Measurements from ENCODE around the gene GAPDHS. TPM values are rescaled to one million over a fixed set of nuclear protein-coding genes. Genes with fewer than 3 reads are reported as not detected.

GAPDHS gene
- total and polyA plus RNA-seq, 2 of the 13 experiments (the other 11 are each of a cell fraction or from before 2014, with no cell fraction given): not detected

- TF ChIP-seq AFF4 (CRISPR knock-in tag; IDR thresholded peaks at IDR 0.05) (0 out of 2 replicates have a peak, but pooled peaks have one; percentile 46), ZNF264 (CRISPR knock-in tag; IDR thresholded peaks at IDR 0.05) (peak; percentile 33; the same call in 1 of the 2 replicates), RFXAP (CRISPR knock-in tag; IDR thresholded peaks at IDR 0.05; ENCODE audit: borderline replicate concordance) (peak; percentile 88), ZNF552 (CRISPR knock-in tag; IDR thresholded peaks at IDR 0.05; ENCODE audit: borderline replicate concordance) (peak; percentile 71; the same call in 1 of the 2 replicates), HDAC6 (IDR thresholded peaks at IDR 0.05; ENCODE audit: low read depth, low read length) (no peak), ZC3H13 (CRISPR knock-in tag; IDR thresholded peaks at IDR 0.05) (no peak), ZNF639 (CRISPR knock-in tag; conservative IDR thresholded peaks at IDR 0.05) (no peak; the same call in 1 of the 2 replicates), ZNF576 (CRISPR knock-in tag; IDR thresholded peaks at IDR 0.05) (no peak), PRDM4 (CRISPR knock-in tag; IDR thresholded peaks at IDR 0.05; ENCODE audit: borderline replicate concordance) (no peak), HNRNPLL (IDR thresholded peaks at IDR 0.05; ENCODE audit: low read depth, low read length, poor library complexity, severe bottlenecking) (peak; percentile 28), MIER2 (CRISPR knock-in tag; IDR thresholded peaks at IDR 0.05) (no peak), CENPX (CRISPR knock-in tag; IDR thresholded peaks at IDR 0.05) (no peak), ATF2 (CRISPR knock-in tag; IDR thresholded peaks at IDR 0.05) (peak; percentile 74; the same call in 1 of the 2 replicates), ZNF891 (CRISPR knock-in tag; IDR thresholded peaks at IDR 0.05) (no peak), ZNF335 (CRISPR knock-in tag; IDR thresholded peaks at IDR 0.05) (peak; percentile 58; the same call in 1 of the 2 replicates), CTCF (CRISPR knock-in tag; IDR thresholded peaks at IDR 0.05) (no peak), MAFG (CRISPR knock-in tag; IDR thresholded peaks at IDR 0.05) (no peak)
Observed at GRCh38 chr19:35545001-35545854, 12.0 kb downstream of the GAPDHS start, which contains the start of gene TMEM147 (continued).
